DOHH2 (cell line): ENCODE data around the gene TSG101.

Source experiments
- H3F3A ChIP-seq: fragments of 200-600 bp; sonication (generic), shearing (Covaris generic); 2 replicates; pipeline ENCODE4 v1.6.0; 2016; ENCODE audit warnings: antibody characterized with exemption, mild to moderate bottlenecking; ENCODE audit not compliant: control insufficient read depth, insufficient read depth
- H3K27ac ChIP-seq: fragments of 200-600 bp; sonication (generic); 2 replicates; pipeline ENCODE4 v1.5.1; 2014; ENCODE audit warnings: low read depth, mild to moderate bottlenecking, low read length, moderate library complexity
- H3K27me3 ChIP-seq: fragments of 200-600 bp; sonication (generic); 2 replicates; pipeline ENCODE4 v1.6.1; 2014; ENCODE audit warnings: mild to moderate bottlenecking, low read length, mixed read lengths; ENCODE audit not compliant: control insufficient read depth
- H3K36me3 ChIP-seq: fragments of 200-600 bp; sonication (generic); 2 replicates; pipeline ENCODE4 v1.6.1; 2014; ENCODE audit warnings: mild to moderate bottlenecking, low read length, moderate library complexity, mixed read lengths; ENCODE audit not compliant: control insufficient read depth
- H3K4me1 ChIP-seq: fragments of 200-600 bp; sonication (generic); 2 replicates; pipeline ENCODE4 v1.6.1; 2014; ENCODE audit warnings: mild to moderate bottlenecking, low read length, mixed read lengths; ENCODE audit not compliant: control insufficient read depth
- H3K4me2 ChIP-seq: fragments of 200-600 bp; sonication (generic); 2 replicates; pipeline ENCODE4 v1.6.0; 2014; ENCODE audit warnings: mild to moderate bottlenecking, low read length, moderate library complexity
- H3K4me3 ChIP-seq: fragments of 200-600 bp; sonication (generic); 2 replicates; pipeline ENCODE4 v1.5.1; 2014; ENCODE audit warnings: mild to moderate bottlenecking, low read length, mixed read lengths
- H3K79me2 ChIP-seq: fragments of 200-600 bp; sonication (generic); 2 replicates; pipeline ENCODE4 v1.6.1; 2014; ENCODE audit warnings: mild to moderate bottlenecking, low read length, mixed read lengths; ENCODE audit not compliant: control insufficient read depth
- H3K9me2 ChIP-seq: fragments of 200-600 bp; sonication (generic); replicated peaks from 2 replicates; pipeline ENCODE4 v1.6.1; 2014; ENCODE audit warnings: mild to moderate bottlenecking, low read length, mixed read lengths; ENCODE audit not compliant: control insufficient read depth
- H3K9me3 ChIP-seq: fragments of 200-600 bp; sonication (generic); 2 replicates; pipeline ENCODE4 v1.6.1; 2014; ENCODE audit warnings: antibody characterized with exemption, low read length, mixed read lengths; ENCODE audit not compliant: control insufficient read depth, insufficient read depth
- H4K20me1 ChIP-seq: fragments of 200-600 bp; sonication (generic); 2 replicates; pipeline ENCODE4 v1.6.0; 2014; ENCODE audit warnings: low read depth, mild to moderate bottlenecking, antibody characterized with exemption, low read length, moderate library complexity; ENCODE audit not compliant: control insufficient read depth, insufficient read depth
- CTCF ChIP-seq: fragments of 200-600 bp; sonication (generic); IDR thresholded peaks from one replicate; pipeline ENCODE4 v1.5.1; 2014; ENCODE audit warnings: antibody characterized with exemption, mild to moderate bottlenecking, low read depth, low read length; ENCODE audit not compliant: poor library complexity, severe bottlenecking
- EZH2phosphoT487 ChIP-seq: fragments of 200-600 bp; sonication (generic); IDR thresholded peaks from 2 replicates; pipeline ENCODE4 v1.6.1; 2017; ENCODE audit warnings: borderline replicate concordance, mild to moderate bottlenecking, antibody characterized with exemption, low read length, moderate library complexity, mixed read lengths

TSG101 gene

GRCh38 chr11:18548001-18548400 is 21.3 kb upstream of the TSG101 start:
- Histone ChIP-seq H3K27ac (no peak overlapping the region), H3F3A (no peaks in the 10 kb centered on the region), H3K4me1 (no peaks in the 10 kb centered on the region), H3K4me3 (no peak overlapping the region), H3K9me3 (no peaks in the 10 kb centered on the region), H3K4me2 (no peak overlapping the region), H3K36me3 (peaks cover 12% of the 10 kb centered on the region), H3K9me2 (no peaks in the 10 kb centered on the region), H3K79me2 (no peaks in the 10 kb centered on the region), H4K20me1 (no peaks in the 10 kb centered on the region), H3K27me3 (no peaks in the 10 kb centered on the region)
- no peak for TF ChIP-seq EZH2phosphoT487
- no peak for TF ChIP-seq CTCF

GRCh38 chr11:18540207-18541009 is 13.7 kb upstream of the TSG101 start:
- no peak for TF ChIP-seq EZH2phosphoT487
- TF ChIP-seq CTCF: peak; percentile 57
- no peaks in the 10 kb centered on the region for H3K4me1 ChIP-seq
- H3K36me3 ChIP-seq: peaks cover 17% of the 10 kb centered on the region; the same call in 1 of the 2 replicates
- no peak overlapping the region for H3K27ac ChIP-seq
- H3K9me2 ChIP-seq: no peaks in the 10 kb centered on the region
- no peak overlapping the region for H3K4me3 ChIP-seq
- H3K9me3 ChIP-seq: no peaks in the 10 kb centered on the region
- H3K4me2 ChIP-seq: no peak overlapping the region
- no peaks in the 10 kb centered on the region for H4K20me1 ChIP-seq
- no peaks in the 10 kb centered on the region for H3F3A ChIP-seq
- H3K27me3 ChIP-seq: no peaks in the 10 kb centered on the region
- no peaks in the 10 kb centered on the region for H3K79me2 ChIP-seq

GRCh38 chr11:18536209-18536608 is 9.5 kb upstream of the TSG101 start:
- Histone ChIP-seq H3K4me2 (no peak overlapping the region), H3K4me3 (no peak overlapping the region), H3K36me3 (peaks cover 15% of the 10 kb centered on the region), H3K27me3 (no peaks in the 10 kb centered on the region), H3F3A (peaks cover 3% of the 10 kb centered on the region; the same call in 1 of the 2 replicates), H3K79me2 (no peaks in the 10 kb centered on the region), H3K27ac (no peak overlapping the region), H3K9me2 (no peaks in the 10 kb centered on the region), H3K9me3 (no peaks in the 10 kb centered on the region), H4K20me1 (no peaks in the 10 kb centered on the region), H3K4me1 (peaks cover 2% of the 10 kb centered on the region)
- TF ChIP-seq CTCF: no peak
- TF ChIP-seq EZH2phosphoT487: no peak
